C4-2B (cell line): ENCODE data around the gene POU2F1.
A peak's percentile ranks its signal among the peaks of the same experiment; 100 is the strongest.

Source experiments
- H3K27ac ChIP-seq: fragments of 450-650 bp; 2 replicates; pipeline ENCODE4 v1.5.1; 2017
- ZFX ChIP-seq: fragments of 450-650 bp; IDR thresholded peaks from 2 replicates; pipeline ENCODE4 v1.6.1; 2017
- TF ChIP-seq, protein P1 (sequence below): fragments of 450-650 bp; conservative IDR thresholded peaks from 2 replicates; pipeline ENCODE4 v1.5.1; 2017; ENCODE audit warnings: mild to moderate bottlenecking

Gene POU2F1

GRCh38 chr1:167220537-167221125, at the start of gene POU2F1:
TSS of gene POU2F1 (plus strand) at chr1:167220886. CDS start at chr1:167220898, 12 bp downstream.
- TF ChIP-seq, protein P1, sequence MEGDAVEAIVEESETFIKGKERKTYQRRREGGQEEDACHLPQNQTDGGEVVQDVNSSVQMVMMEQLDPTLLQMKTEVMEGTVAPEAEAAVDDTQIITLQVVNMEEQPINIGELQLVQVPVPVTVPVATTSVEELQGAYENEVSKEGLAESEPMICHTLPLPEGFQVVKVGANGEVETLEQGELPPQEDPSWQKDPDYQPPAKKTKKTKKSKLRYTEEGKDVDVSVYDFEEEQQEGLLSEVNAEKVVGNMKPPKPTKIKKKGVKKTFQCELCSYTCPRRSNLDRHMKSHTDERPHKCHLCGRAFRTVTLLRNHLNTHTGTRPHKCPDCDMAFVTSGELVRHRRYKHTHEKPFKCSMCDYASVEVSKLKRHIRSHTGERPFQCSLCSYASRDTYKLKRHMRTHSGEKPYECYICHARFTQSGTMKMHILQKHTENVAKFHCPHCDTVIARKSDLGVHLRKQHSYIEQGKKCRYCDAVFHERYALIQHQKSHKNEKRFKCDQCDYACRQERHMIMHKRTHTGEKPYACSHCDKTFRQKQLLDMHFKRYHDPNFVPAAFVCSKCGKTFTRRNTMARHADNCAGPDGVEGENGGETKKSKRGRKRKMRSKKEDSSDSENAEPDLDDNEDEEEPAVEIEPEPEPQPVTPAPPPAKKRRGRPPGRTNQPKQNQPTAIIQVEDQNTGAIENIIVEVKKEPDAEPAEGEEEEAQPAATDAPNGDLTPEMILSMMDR, result peak; percentile 93
- no peak for TF ChIP-seq ZFX
- H3K27ac ChIP-seq, result peak within 1 kb of the TSS; percentile 82

DNA sequence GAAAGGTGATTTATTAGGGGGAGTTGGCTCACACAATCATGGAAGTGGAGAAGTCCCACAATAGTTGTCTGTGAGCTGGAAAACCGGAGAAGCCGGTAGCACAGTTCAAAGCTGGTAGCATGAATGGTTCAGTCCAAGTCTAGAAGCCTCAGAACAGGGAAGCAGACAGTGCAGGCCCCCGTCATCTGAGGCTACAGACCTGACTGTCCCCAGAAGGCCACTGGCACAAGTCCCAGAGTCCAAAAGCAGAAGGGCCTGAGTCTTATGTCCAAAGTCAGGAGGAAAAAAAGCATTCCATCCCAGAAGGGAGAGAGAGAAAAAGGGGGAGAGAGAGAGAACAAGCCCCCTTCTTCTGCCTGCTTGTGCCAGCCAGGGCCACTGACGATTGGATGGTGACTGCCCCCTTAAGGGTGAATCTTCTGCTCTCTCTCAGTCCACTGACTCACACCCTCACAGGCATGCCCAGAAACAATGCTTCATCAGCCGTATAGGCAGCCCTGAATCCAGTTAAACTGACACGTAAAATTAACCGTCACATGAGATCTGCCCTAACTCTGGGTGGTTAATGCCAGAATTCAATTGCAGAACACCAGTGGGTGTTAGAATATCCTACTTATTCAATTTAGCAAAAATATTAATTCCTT, 49.3 kb upstream of the POU2F1 start:
- TF ChIP-seq ZFX, result no peak
- TF ChIP-seq, protein P1, result no peak
- no peak overlapping the region for H3K27ac ChIP-seq

GRCh38 chr1:167173516-167174184, 47.0 kb upstream of the POU2F1 start:
- TF ChIP-seq, protein P1, result no peak
- no peak for TF ChIP-seq ZFX
- H3K27ac ChIP-seq, result no peak overlapping the region

DNA sequence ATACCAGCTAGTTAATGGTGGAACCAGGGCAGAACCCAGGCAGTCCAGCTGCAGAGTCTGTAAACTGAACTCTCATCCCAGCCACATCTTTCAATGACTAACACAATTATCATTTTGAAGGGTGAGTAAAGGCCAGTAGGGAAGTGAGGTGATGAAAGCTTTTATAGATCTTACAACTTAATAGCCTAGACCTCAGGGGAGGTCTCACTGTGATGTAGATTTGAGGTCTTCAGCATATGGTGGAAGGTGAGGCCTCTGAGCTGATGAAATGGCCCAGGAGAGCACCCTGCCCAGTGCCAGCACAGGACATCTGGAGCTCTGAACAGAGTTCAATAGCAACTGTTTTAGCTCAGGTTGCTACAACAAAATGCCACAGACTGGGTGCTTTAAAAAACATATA, 44.8 kb upstream of the POU2F1 start:
- no peak overlapping the region for H3K27ac ChIP-seq
- TF ChIP-seq, protein P1, result no peak
- no peak for TF ChIP-seq ZFX

GRCh38 chr1:167178831-167179230, 41.9 kb upstream of the POU2F1 start:
- TF ChIP-seq ZFX, result no peak
- TF ChIP-seq, protein P1, result no peak
- no peak overlapping the region for H3K27ac ChIP-seq

- no peak for TF ChIP-seq ZFX
- TF ChIP-seq, protein P1, result no peak
- H3K27ac ChIP-seq, result no peak overlapping the region
Measured at GRCh38 chr1:167182571-167183320, 37.9 kb upstream of the POU2F1 start.

DNA sequence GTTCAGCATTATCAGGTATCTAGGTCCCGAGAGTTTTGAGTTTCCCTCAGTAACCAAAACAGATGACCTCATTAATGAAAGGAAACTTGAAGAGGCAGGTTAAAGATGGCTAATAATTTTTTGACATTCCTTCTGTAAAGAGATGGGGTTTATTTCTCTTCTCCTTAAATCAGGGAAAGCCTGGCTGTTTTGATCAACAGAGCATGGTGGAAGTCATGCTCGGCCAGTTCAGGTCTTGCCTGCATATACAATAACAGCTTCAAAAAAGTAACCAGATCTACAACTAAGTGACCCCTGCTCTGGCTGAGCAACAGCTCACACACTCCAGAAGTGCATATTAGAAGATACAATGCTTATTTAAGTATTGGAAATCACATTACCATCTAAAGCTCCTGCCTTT, 36.6 kb upstream of the POU2F1 start:
- no peak overlapping the region for H3K27ac ChIP-seq
- no peak for TF ChIP-seq ZFX
- TF ChIP-seq, protein P1, result no peak
